ENCODE measurements around the gene TRIM28.
"Not testable (repeated sequence)": the region's sequence is repeated elsewhere in the genome, so short reads cannot be mapped to it uniquely, and the experiment has no call there.

Gene TRIM28

DNA sequence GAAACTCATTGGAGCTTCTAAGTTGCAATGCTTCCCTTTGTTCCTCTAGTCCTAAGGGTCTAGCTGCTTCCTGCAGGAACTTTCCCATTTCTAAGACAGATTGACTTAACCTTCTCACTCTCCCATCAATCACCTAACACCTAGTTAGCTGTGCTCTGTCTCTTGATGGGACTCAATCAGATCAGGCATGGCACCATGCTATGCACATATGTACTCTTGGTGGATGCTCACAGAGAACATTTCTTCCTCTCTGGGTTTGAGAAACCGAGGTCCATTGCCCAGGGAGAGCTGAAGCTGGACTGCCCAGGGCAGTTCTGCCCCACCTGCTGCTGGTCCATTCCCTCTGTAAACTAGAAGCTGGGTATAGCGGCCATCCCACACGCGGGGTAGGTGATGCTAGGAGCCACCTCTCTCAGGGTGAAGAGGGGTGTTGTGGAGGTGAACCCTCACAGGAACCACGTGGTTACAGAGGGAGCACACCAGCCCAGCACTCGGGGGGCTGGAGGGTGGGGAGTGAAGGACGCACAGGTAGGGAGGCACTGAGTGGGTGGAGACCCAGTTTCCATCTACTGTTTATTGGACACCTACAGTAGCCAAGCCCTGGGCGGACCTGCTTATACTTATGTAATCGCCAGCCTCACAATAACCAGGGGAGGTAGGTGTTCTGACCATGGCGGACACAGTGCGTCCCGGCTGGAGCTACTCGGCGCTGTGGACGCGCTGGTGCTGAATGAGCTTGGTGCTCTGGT is 17.7 kb downstream of the TRIM28 start:
- DNase-seq (ENCODE audit: low read depth), result no peak

DNA sequence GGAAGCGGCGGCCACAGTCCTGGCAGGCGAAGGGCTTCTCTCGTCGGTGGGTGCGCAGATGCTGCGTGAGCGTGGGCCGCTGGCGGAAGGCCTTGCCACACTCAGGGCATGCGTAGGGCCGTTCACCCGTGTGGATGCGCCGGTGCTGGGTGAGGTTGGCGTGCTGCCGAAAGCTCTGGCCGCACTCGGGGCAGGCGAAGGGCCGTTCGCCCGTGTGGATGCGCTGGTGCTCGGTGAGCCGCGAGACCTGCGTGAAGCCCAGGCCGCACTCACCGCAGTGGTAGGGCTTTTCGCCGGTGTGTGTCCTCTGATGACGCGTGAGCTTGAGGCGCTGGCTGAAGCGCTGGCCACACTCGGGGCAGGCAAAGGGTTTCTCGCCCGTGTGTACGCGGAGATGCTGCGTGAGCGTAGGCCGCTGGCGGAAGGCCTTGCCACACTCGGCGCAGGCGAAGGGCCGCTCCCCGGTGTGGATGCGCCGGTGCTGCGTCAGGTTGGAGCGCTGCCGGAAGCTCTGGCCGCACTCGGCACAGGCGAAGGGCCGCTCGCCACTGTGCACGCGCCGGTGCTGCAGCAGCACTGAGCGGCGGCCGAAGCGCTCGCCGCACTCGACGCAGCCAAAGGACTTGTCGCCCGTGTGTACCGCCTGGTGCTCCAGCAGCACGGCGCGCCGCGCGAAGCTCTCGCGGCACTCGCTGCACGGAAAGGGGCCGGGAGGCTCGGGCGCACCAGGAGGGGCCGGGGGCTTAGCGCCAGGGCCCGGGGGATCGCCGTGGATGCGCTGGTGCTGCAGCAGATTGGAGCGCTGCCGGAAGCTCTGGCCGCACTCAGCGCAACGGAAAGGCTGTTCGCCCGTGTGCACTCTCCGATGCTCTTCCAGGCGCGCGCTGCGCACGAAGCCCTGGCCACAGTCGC is 18.5 kb downstream of the TRIM28 start:
- peak; percentile 29 for DNase-seq (ENCODE audit: low read depth)

DNA sequence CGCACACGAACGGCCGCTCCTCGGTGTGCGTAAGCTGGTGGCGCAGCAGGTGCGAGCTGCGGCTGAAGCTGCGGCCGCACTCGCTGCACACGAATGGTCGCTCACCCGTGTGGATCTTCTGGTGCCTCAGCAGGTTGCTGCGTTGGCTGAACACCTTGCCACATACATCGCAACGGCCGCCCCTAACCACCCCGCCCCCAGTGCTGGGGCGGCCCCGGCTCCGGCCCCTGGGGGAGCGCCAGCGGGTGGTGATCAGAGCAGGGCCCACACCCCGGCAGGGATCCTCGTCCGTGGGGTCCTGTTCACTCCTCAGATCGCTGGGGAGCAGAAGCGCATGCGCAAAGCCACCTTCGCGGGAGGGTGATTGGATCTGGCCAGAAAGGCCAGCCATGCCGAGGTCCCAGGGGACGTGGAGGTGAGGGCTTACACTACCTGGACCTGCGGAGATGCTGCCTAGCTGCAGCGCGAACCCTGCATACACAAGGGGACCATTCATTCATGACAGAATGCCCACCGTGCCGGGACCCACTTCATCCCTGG is 19.2 kb downstream of the TRIM28 start:
- no peak for DNase-seq (ENCODE audit: low read depth)

DNA sequence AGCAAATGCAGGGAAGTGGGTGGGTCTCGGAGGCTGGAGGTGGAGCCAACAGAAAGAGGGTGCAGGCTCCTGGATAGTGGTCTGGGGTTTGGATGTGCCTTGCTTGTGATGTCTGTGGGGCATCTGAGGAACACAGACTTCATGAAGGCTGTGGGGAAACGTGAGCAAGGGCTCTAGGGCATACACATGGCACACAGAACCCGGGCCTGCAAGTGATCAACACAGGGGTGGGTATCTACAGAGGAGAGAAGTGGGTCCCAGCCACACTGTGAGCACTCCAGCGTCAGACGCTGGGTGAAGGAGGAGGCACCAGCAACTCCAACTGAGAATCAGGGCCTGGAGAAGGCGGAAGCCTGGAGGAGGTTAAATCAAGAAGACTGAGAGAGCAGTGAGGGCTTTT is 20.0 kb downstream of the TRIM28 start:
- no peak for DNase-seq (ENCODE audit: low read depth)

DNA sequence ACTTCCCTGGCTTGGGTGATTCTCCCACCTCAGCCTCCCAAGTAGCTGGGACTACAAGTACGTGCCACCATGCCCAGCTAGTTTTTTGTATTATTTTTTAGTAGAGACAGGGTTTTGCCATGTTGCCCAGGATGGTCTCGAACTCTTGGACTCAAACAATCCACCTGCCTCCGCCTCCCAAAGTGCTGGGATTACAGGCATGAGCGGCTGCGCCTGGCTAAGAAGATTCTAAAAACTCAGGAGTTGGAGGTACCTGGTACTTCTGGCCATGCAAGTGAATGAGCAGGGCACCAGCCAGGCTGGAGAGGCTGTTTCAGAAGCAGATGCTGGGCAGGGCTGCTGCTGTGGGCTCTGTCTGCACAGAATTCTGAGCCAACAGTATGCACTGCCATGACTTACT is 23.1 kb downstream of the TRIM28 start:
- DNase-seq (ENCODE audit: low read depth), result no peak

DNA sequence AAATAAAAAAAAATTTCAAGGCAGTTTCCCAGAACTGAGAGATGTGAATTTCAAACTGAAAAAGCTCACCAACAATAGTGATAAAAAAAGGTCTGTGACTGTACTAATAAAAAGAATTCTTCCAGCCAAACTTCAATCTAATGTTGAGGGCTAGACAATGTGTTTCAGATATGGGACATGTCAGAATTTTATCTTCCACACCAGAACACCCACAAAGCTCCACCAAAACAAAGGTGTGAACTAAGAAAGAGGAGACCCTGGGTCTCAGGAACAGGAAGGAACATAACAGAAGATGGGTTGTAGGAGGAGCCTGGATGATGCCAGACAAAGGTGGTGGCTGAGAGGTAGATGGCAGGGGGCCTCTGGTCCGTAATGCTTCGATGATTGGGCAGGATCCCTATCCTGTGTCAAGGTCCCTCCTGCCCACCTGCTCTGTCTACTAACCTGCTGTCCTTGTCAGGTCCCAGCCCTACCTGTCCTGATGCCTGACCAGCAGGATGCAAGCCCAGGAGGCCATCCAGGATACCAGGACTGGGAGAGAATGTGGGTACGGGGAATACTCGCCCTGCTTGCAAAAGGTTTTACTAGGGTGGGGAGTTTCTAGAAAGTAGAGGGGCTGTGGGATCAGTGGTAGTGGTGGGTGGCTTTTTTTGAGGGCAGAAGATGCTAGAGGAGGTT is 24.7 kb downstream of the TRIM28 start:
- no peak for DNase-seq (ENCODE audit: low read depth)

DNA sequence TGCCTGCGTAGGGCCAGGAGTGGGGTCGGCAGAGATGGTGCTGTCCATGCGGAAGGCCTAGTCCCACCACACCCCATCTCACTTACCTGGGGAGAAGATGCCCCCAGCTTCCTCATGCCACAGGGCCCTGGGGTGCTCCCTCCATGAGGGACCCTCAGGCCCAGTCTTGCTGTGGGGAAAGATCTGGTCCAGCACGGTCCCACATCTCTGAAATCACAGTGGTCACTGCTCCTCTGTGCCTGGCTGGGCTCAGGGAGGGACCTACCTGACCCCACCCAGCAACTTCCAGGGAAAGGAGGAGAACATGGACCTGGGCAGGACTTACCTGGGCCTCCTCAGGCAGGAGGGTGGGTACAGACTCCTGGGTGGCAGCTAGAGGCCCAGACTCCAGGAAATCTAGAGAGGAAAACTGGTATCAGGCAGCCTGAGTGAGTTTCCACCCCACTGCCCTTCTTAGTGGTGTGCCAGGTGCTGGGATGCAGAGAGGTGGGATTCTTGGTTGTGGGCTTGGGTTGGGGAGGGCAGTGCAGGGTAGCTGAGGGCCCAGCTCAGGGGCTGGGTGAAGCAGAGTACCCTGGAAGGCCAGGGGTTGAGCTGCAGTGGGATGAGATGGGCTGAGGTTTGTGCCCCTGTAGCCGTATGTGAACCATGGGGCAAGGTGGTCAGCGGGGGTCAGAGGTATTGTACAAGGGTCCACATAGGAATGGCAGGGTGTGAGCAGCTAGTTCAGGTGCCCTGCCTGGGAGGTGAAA is 25.5 kb downstream of the TRIM28 start:
- DNase-seq (ENCODE audit: low read depth), result no peak

DNA sequence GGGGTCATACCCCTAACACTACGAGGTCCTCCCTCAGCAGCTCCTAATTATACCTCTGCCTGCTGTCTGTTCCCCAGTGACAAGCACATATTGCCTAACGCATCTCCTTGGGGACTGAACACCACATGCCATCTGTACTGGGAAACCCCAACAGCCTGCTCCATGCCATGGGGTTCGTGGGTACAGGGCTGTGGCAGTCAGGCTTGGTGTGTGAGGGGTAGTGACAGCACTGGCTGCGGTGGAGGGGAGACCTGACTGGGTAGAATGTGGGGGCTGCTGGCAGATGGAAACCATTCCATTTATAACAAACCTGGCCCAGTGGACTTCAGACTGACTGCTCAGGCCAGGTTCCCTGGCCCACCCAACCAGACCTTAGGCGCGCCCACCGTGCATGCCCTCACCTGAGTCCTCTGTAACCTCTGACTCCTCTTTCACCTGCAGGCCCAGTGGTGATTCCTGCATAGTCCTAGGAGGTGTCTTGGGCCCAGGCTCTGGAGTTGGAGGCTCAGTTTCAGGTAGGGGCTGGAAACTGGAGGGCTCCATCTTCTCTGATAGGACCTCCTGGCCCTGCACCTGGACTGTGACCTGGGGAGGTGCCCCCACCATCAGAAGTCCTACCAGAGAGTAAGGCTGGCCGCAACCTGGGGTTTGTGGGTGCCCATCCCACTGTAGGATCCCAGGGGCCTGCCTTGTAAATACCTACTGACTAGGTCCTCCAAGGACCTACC is 26.2 kb downstream of the TRIM28 start:
- no peak for DNase-seq (ENCODE audit: low read depth)

DNA sequence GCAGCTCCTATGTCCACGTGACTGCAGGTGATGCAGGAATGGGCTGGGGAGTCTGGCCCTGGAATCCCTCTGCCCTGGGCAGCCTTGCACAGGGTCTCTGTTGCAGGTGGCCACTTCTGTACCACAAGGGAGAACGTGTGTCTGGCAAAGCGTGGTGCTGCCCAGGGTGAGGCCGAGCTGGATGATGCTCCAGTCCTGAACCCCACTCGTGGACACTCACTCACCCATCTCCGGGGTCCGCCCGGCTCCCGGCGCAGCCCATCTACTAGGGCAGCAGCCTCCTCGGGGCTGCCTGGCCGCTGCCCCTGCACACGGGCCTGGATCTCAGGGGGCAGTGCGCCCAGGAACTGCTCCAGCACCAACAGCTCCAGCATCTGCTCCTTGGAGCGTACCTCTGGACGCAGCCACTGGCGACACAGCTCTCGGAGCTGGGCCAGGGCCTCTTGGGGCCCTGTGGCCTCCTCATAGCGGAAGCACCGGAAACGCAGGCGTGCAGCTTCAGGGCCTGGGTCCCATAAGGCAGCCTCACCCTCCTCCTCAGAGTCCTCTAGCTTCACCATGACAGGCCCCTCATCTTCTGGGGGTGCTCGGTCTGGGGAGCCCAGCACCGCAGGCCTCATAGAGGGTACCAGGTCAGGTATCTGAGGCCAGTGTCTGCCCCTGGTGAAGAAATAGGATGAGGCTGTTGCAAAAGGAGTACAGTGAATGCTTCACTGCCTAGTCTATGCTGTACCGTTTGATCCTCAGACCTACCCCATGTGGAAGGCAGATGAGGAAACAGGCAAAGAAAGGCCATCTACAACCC is 27.1 kb downstream of the TRIM28 start:
- DNase-seq (ENCODE audit: low read depth), result no peak

DNA sequence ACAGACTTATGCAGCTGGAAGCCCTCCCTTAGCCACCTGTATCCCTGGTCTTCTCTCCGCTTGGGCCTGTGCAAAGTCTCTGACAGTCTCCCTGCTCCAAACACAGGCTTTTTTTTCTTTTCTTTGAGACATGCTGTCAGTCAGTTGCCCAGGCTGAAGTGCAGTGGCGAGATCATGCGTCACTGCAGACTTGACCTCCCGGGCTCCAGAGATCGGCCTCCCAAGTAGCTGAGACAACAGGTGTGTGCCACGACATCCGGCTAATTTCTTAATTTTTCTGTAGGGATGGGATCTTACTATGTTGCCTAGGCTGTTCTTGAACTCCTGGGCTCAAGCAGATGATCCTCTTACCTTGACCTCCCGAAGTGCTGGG is 27.7 kb downstream of the TRIM28 start:
- DNase-seq (ENCODE audit: low read depth), result no peak

DNA sequence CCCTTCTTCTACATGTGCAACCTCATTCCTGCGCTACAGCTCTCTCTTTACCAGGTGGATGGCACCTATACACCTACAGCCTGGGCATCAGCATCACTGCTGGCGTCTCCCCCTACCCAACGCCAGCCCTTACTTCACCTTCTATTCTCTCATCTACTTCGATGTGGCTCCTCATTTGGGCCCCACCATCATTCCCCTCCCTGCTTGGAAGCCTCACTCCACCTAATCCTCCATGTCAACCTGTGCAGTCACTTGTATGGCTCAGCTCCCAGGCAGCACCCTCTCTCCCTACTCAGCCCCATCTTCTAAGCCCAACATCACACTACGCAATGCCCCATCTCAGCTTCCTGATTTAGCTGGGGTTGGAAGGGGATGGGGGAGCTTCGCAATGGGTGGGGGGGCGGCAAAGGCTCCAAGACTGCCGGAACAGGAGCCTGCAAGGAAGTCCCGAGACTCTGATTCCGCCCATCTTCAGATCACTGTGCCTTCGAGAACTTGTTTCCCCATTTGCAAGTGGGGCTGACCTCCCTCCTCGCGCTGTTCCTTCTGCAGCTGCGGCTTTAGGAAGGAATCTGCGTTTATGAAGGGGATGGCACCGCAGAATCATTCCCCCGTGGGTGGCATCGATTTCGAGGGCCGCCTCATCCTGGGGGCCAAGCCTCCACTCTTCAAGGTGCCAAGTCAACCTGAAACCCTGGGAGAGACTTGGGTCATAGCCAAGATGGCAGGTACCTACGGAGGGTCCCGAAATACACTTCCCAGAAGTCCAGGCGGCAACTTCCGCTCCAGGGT is 28.4 kb downstream of the TRIM28 start:
- no peak for DNase-seq (ENCODE audit: low read depth)

DNA sequence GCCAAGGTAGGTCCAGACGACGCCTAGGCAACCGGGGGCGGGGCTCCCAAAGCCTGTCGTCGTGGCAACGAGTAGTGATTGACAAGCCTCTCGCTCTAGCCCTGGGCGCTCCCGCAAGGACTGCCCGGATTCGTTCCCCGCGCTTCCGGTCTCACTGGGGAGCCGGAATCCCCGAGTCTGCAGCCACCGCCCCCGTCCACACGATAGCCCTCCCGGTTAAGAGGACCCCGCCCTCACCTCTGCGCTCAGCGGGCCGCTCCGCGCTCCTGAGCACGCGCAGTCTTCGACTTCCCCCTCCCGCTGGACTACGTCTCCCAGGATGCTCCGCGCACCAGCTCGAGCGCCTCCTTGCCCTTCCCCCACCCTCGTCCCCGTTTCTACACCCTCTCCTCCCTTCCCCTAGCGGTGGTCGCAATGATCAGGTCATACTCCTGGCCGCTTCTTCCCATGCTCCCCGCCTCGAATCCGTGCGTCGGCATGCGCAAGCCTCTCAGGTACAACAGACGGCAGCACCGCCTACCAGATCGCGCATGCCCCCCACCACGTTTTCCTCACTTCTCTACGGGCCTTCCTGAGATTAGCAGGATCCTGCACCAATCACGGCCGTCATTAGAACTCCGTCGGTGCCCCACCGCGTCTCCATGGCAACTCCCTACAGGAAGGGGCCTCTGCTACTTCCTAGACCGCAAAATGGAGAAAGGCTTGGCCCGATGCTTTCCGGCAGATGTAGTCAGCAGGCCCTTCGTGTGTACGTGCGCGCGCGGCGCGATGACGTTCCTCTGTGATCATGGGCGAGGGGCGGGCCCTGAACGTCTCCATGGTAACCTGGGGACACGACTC is 29.2 kb downstream of the TRIM28 start, which contains the start of gene MZF1:
Gene MZF1 (minus strand): TSS at position 518 of the 840 bp plus-strand sequence. CDS start 1,946 bp downstream, outside the sequence.
- DNase-seq (ENCODE audit: low read depth), result peak; percentile 100

DNA sequence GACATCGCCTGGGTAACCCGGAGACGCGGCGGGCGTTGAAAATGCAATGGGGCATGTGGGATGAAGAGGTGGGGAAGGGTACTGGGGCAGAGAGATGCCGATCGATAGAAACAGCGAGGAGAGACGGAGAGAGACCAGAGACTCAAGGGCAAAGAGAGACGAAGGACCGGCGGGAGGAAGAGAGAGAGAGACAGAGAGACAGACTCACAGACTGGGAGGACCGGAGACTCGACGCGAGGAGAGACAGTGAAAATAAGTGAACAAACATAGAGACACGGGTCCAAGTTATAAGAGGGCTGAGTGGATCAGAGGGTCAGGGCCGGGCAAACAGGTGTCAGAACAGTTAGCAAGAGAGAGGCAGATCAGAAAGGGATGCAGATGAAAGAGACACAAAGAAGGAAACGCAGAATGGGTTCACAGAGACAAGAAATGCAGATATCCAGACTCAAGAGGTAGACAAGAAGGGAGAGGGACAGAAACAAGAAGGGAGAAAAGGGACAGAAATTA is 29.8 kb downstream of the TRIM28 start:
- DNase-seq (ENCODE audit: low read depth), result no peak

DNA sequence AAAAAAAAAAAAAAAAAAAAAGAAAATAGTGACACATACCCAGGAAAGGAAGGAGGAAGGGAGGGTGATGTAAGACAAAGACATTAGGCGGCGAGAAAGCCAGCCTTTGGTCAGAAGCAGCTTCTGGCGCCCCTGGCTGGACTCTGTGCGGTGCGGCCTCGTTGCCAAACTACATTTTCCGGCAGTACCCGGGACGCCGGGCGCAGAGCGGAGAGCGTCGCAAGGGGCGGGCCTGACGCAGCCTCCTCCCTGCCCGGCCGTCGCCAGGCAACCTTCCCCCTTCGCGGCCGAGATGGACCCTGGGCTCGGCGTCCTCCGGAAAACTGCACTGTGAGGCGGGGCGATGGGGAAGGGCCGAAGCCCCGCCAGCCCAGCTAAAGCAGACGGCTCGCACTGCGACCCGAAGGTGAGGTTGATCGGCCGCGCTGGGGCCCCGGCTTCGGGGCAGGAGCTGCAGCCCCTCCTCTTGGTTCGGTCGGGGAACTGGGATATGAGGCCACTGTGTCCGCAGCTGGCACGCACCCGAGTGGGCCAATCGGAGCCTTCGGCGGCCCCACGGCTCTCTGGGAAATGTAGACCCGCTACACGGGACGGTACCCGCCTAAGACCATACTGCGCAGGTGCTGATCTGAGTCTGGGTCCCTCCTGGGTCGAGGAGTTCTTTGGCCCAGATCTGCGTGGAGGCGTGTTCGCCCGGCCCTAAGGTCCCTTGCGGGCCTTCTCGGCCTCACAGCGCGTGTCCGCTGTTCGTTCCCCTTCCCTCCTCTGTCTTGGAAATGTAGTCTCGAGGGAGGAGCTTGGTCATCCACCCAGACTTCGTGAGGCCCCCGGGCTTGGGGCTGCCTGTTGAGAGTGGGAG is 31.5 kb downstream of the TRIM28 start:
- DNase-seq (ENCODE audit: low read depth), result peak; percentile 91

DNA sequence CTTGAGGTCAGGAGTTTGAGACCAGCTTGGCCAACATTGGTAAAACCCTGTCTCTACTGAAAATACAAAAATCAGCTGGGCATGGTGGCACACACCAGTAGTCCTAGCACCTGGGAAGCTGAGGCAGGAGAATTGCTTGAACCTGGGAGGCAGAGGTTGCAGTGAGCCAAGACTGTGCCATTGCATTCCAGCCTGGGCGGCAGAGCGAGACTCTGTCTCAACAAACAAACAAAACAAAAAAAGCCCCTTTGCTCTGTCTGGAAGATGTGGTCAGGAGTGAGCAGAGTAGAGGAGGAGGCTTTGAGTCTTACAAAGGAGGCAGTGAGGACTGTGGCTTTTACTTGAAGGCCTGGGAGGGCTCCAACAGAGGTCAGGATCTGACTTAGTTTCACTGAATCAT is 33.7 kb downstream of the TRIM28 start:
- DNase-seq (ENCODE audit: low read depth), result not testable (repeated sequence)

DNA sequence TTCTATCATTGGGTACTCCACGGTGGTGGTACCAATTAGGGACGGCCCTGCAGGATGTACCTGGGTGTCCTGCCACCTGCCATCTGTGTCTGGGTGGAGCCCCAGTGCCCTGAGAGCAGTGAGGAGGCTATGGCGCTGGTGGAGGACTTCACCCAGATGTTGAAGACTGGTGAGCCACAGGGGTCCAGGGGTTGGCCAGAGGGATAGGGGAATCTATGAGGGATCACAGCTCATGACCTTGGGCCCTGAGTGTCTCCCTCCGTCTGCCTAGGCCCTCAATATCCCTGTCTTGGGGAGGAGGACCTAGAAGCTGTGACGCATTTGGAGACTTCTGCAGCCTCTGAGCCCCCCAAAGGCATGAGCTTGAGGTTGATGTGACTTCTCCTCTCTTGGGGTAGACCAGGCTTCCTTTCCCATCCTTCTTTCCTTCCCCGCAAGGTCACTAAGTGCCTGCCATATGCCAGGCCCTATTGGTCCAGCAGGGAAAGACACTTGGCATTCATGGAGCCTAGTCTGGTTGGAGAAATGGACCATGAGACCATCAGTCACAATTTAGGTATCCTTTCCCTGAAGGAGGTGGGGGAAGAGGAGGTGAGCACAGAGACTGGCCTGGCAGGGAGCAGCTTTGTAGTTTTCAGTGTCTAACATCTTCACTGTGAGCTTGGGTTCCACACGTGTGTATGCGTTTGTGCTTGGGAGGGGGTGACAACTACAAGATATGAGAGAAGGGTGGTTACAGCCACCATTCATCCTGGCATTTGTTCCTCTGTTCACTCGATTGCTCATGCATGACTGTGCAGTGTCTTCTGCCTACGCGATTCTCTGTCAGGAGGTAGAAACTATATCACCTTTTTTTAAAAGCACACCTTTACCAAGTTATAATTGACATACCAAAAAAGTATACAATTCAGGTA is 34.4 kb downstream of the TRIM28 start:
- no peak for DNase-seq (ENCODE audit: low read depth)

All from fibroblast of gingiva (primary cell).